ENCODE measurements around the gene SLX4IP. TPM values are rescaled to one million over a fixed set of nuclear protein-coding genes. Genes with fewer than 3 reads are reported as not detected.

The SLX4IP gene
- polyA plus RNA-seq, 3 donors, result 5.9 to 11.2 (median 10.7) TPM

DNA sequence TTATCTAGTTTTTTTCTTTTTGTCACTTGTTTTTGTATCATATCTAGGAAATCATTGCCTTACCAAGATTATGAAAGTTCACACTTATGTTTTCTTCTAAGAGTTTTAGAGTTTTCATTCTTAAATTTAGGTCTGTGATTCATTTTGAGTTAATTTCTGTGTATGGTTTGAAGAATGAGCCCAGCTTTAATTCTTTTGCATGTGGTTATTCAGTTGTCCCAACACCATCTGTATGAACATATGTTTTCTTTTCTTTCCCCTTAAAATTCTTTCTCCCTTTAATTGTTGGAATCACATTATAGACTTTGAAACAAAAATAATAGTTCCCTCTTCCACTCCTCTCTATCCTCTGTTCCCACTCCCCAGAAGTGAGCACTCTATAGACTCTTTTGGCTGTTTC is 85.4 kb downstream of the SLX4IP start:
- DNase-seq, result no peak

DNA sequence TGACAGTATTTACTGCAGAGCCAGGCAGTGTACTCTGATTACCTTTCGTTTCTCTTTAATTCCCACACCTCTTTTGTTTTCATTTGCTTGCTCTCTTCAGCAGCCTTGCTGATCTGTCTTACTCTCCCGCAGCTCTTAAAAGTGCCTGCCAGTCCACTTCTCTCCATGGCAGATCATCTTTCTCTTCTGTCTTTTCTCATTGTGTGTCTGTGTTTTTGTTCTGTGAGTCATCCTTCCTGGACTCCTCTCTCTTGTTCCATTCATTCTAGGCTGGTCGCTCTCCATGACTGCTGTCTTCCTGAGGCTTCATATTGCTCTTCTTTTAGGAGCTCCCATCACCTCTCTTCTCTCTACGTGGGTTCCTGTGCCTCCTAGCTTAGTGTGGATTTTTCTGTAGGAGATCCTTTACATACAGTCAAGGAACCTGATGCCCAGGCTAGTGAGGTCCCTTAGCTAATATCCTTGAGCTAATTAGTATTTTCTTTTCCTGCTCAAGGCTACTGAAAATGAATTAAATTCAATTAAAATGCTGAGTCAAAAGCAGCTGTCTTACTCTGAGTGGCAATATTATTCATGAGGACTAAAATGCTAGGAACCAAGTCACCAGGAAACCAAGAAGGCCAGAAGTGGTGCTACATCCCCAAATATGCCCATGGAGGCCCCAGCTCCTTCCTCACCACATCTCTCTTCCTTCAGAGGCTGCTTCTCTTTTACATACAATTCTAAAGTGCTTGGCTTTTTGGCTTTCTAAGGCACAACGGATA is 86.1 kb downstream of the SLX4IP start:
- no peak for DNase-seq

DNA sequence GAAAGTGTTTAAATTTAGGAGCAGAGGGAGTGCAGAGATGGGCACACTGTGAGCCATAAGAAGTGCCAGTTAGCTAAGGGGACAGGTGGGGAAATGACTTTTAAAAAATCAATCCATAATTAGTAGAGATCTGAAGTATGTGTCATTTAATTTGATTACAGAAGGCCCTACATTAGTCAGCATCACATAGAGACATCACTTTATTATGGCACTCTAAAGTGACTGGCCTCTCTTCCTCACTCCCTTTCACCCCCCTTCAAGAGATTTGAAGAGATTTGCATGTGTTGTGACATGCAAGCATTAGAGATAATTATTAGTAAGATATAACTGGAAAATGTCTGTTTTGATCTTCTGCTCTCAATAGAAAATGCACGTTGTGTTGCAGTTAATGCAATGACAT is 86.7 kb downstream of the SLX4IP start:
- no peak for DNase-seq

DNA sequence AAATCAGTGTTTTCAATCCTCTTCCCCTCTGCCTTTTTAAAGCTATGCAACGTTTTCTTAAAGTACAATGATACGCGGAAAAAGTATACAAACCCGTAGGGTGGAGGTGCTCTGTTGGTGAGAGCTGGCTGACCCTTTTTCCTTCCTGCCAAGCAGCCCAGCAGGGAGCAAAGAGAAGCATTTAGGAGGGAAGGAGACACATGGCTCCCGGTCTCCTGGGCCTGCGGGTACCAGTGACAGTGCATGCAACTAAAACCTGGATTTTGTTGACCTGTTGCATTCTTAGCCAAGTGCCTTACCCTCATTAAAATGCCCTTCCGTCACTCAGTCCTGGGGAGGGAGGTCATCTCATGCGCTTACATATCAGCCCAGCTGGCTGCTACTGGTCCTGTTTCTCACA is 87.2 kb downstream of the SLX4IP start:
- DNase-seq, result no peak

DNA sequence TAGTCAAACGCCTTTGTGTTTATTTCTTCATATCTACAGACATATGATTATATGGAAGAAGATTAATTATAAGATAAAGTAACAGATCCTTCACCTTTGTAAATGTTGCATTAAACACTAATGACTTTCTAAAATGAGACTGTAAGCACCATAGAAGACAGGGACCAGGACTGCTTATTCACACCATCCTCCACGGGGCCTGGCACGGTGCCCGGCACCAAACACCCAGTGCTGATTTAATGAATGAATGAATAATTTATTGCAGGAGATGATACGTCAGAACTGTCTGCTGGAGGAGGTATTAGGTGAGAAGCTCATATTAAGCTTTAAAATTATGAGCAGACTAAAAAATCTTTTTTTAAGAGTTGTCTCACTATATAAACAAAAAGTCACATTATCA is 88.3 kb downstream of the SLX4IP start:
- no peak for DNase-seq

DNA sequence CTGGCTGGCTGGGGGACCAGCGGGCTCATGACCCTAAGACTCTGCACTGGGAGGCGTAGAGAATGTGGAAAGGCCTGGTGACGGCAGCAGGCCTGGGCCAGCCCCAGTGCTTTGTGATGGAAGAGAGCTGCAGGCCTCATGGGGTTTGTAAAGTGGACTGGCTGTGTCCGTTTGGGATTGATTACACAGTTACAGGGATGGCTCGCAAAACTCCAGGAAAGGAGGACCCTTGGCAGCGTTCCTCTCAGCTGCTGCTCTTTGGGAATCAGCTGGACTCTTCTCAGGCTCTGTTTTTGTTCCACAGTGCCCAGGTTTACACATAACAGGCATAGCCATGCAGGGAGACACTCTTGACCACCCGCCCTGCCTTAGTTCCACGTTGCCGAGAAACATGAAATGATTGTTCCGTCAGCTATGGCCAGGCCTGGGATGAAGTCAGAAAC is 89.0 kb downstream of the SLX4IP start:
- no peak for DNase-seq

DNA sequence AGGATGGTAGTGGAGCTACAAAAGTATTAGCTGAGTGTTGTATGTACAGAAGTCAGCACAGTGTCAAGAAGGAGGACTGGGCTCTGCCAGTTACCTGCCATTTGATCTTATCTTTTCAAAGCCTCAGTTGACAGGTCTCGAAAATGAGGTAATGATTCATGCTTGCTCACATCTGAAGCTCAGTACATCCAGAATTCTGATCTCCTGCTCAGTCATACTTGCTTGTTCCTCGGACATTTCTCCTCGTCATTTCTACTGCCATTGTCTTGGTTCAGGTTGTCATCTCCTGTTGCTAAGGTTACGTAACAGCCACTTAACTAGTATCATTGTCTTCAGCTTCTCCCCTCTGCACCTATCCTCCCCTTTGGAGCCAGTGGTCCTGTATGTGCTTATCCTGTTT is 89.5 kb downstream of the SLX4IP start:
- DNase-seq, result no peak

DNA sequence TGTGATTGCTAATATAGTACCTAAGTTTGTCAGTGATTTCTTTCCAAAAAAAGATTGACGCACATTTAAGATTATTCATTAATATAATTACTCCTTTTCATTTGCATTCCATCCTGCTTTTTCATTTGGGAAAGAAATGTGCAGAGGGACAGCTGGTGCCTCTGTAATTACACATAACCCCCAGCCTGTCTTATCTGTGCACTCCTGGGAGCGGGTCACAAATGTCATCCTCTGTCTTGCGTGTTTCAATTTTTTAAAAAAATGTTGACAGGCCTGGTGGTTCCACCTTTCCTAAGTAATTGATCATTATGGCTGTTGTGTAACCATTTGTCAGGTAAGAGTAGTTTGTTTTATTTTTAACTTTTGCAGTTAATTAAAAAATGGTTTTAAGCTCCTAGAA is 92.7 kb downstream of the SLX4IP start:
- no peak for DNase-seq

DNA sequence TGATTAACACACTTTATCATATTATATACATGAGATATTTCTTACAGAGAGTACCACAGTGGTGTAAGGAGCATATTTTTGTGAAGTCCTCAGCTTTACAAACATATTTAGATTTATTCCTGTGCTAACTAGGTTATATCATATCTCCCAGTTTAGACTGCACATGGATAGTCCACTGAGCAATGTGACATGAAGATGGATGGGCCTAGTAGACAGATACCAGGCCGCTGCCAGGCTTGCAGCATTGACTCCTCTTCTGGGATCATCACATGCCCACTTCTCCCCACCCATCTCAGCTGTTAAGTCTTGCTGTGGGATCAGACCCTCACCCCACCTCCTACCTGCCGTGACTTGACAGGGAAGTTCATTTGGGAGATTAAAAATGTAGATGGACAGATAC is 95.8 kb downstream of the SLX4IP start:
- no peak for DNase-seq

DNA sequence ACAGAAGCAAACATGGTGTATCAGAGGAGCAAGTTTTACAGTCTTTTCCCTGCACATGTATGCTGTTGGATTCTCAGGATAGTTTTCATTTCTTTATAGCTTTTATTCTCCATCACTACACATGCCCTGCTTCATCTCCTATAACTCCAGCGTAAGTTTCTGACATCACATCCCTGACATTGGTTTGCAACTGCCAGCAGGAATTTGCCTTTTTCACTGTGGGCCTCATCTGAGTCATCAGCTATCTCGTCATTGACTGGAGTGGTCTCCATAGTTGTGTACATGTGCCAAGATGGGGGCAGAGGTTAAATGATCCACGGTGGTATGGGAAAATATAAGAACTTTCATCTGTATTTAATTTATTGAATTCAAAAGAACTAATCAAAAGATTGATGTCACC is 96.7 kb downstream of the SLX4IP start:
- DNase-seq, result no peak

DNA sequence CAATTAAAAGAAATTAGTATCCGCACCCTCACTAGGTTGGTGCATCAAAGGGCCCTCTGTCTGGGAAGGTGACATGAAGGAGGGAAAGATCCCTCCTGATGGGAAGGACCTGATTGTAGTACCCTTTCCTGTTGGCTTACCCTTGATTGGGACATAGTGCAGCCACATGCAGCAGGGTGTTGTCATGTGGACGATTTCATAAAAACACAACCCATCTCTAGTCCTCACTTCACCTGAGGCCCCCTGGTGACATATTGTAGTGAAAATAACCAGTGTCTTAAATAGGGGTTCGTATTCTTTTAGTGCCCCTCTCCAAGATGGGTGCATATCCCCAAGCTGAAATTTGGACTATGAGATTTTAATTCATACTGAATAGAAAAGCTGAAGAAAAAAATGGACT is 97.3 kb downstream of the SLX4IP start:
- no peak for DNase-seq

DNA sequence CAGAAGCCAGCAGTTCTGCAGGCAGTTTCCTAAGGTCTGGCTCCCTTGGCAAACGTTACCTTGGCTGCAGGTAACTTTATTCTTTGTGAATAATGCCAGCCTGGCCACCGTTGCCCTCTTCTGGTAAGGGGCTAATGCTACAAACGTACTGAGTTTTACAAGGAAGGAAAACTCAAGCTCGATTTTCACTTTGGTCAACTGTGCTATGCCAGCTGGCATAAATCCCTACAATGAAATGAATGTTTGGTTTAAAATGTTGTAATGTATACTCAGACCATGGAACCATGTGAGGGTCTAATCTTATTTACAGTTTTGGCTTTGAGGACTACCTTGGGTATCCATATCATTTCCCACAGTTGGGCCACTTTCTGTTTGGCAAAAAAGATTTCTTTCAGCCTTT is 101.4 kb downstream of the SLX4IP start:
- DNase-seq, result no peak

DNA sequence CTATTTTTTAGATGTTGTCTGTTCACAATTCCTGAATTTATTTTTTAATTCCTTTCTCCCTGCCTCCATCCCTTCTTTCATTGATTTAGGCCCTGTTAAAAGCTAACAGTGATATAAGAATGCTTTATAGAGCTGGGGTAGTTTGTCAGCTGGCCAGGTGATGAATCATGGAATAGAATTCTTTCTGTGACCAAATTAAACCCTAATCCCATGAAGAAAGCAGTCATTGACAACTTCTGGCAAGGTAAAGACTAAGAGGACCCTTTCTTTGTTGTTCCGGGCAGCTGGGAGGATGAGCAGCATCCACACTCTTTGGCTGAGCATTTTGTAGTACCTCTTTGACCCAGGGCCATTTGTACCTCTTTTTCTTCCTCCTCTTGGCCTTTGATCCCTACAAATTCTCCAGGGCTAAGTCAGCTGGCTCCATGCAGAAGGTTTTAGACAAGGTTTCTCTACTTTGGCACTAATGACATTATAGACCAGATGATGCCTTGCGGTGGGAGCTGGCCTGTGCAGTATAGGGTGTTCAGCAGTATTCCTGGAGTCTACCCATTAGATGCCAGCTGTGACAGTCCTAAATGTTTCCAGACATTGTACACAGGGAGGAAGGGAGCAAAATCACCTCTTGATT is 102.9 kb downstream of the SLX4IP start:
- no peak for DNase-seq

DNA sequence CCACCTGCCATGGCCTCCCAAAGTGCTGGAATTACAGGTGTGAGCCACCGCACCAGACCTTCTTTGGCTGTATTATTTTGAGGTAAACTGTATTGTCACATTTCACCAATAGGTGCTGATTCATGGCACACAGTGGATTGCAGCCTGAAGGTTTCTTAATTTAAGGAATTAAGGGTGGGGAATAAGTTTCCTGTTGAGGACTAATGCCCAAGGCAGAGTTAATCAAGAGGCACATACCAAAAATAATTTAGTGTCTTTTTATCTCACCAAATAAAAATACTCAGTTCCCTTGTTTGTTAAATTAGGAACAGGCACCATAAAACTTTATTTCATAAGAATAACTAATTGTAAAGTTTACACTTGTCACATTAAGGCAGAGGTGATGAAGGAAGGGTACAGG is 103.7 kb downstream of the SLX4IP start:
- no peak for DNase-seq

DNA sequence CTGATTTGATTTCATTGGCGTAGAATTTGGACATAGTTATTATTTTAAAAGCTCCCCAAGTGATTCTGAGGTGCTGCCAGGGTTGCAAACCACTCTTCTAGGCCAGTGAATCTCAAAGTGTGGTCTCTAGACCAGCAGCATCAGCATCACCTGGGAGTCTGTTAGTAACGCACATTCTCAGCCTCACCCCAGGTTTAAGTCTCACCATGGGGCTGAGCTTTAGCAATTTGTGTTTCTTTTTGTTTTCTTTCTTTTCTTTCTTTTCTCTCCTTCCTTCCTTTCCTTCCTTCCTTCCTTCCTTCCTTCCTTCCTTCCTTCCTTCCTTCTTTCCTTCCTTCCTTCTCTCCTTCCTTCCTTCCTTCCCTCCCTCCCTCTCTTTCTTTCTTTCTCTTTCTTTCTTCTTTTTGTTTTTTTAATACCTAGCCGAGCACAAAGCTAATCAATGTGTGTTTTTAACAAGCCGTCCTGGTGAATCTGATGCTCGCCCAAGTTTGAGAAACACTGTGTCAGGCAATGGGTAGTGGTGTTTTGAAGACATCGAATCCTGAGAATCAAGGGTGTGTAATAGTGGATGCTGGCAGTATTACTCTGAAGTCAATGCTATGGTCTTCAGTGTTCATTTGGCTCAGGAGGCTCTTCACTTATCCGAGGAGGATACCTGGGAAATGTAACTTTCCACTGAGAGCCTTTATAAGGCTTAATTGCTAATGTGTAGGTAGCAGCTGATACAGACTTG is 104.9 kb downstream of the SLX4IP start:
- no peak for DNase-seq

DNA sequence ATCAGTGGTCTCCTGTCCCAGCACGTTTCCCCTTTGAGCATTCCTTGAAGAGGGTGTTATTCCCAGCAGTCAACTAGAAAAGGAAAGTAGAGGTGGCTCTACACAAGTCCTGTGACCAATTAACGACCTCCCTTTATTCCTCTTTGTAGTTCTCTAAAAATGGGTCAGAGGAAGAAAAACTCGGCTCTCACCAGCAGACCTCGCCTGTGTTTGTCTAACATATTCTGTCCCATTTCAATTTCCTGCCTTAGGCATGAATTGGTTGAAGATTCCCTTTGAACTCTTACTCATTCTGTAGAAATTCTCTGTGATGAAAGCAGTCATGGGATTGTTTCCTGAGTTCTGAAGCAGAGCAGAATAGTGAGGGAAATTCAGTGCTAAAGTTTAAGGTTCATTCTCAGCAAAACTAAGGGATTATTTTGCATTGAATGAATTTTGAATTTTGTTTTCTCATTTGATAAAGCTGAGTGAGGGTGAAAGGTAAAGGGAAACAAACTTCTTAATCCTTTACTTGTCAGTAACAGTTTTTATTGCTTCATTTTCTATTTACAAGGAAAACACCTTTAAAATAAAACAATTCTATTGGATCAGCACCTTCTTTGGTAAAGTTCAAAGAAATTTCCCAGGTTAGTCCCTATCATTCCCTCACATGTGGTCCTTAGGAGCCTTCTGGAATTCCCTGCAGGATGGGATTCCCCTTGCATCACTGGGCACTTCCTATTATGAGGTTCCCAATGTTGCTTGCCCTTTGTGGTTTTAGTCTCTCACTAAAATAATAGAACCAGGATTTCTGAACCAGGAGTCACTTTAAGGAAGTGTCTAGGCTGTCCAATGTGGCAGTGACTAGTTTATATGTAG is 105.8 kb downstream of the SLX4IP start:
- no peak for DNase-seq

DNA sequence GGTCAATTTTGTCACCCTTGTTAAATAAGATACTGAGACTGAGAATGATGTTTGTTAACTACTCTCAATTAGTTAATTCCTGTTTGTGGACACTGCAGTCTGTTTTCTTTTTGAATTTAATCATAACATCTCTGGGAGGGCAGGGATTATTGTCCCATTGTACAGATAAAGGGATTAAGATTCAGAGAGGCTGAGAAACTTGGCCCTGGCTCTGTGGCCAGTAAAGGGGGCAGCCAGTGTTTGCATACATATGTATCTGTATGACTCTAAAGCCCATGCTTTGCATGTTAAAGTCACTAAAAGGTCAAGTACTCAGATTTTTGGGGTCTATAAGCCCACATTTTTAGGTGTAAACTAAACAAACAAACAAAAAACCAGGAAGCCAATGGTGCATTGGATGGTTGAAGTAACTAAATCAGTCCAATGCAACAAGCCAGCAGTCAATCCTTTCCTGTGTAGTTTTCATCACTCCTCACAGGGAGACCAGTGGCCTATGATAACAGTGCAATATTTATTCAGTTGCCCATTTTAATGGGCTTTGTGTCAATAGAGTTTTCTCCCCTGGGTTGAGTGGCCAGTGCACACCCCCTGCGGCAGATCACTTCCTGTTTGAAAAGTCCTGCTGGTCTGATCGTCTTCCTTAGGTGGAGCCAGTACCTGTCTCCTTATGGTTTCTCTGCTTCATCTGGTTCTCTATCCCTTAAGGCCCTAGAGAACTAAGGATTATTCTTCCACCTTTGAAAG is 106.7 kb downstream of the SLX4IP start:
- DNase-seq, result no peak

DNA sequence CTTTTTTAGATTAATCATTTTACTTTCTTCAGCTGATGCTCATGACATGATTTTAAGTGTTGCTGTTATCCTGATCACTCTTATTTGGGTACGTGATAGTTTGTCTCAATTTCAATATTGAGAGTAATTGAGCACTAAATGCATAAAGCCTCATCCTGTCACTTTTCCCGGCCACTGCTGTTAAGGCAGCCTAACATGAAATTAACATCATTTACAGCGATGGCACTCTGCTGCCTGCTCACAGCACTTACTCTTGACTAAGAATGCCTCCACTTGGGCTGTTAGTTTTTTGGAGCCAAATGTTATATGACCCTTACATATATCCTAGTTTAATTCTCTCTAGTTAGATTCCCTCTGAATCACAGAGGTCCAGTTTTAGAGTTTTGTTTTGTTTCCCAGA is 107.3 kb downstream of the SLX4IP start:
- DNase-seq, result no peak

DNA sequence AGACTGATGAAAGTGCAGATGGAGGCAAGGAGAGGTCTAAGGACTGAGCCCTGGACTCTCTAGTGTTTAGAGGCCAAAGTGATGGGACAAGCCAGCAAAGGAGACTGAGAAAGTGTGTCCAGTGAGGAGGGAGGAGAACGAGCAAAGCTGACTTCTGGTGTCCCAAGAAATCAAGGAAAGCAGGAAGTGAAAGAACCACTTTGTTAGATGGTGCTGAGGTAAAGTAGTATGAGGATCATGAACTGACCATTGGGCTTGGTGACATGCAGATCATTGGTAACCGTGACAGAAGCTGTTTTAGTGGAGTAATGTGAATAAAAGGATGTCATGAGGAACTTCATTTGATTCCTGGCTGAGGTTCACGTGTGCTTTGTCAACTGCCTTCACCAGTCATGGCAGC is 108.4 kb downstream of the SLX4IP start:
- DNase-seq, result no peak

DNA sequence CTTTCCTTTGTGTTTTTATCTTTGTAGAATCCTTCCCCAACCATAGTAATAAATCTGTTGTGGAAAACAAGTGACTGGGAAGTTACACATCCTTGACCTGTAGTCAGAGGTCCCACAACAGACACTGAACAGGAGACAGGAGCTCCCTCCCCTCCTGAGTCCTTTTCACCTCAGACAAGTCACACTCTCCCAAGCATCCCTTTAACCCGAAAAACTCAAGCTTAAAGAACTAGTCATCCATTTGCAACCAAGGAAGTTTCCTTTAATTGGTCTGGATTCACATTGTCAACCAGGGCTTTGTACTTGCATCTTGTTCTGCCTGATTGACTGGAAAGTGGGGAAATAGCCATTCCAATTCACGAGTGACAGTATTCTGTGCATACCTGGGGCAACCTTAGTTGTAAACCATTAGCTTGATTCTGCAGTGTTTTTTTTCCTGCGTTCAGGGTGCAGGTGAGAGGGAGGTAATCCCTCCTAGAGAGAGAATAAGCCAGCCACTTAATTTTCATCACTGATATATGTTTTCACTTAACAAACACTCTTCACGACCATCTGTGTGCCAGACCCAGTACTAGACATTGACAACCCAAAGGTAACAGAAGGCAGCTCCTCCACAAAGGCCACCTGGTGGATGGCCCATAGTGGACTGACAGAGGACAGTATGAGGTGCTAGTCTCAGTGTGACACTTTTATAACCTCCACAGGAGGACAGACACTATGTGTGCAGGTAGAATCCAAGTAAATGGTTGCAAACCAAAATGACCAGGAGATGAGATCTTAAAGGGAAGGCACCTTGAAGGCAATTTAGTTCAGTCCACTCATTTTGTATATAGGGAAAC is 112.4 kb downstream of the SLX4IP start:
- no peak for DNase-seq

DNA sequence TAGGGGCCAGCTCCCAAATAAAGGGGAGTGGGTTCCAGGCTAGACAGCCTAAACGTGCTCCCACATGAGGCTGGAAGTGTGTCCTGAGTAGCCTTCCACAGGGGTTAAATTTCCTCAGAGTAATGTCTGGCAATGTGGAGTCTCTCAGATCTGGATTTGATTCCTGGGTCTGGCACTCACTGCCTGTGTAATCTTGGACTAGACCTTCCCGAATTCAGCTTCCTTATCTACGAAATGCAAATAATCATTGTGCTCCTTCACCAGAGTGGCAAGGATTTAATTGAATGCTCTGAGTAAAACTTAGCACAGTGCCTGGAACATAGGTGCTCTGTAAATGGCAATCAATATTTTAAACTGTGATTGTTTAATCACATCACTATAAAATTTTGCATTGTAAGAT is 114.4 kb downstream of the SLX4IP start:
- no peak for DNase-seq

Data from renal pelvis (tissue), 4 donors.